Stimulated activated CD4-positive, alpha-beta T cell treated with anti-CD3 and anti-CD28 coated beads, TNF-alpha, amount 100 ng/mL, for 48 hours (primary cell): ENCODE results near the gene PLXNA2.
A peak's percentile ranks its signal among the peaks of the same experiment; 100 is the strongest.

Source experiments
- DNase-seq, 3 donors: peaks; one replicate each; pipeline ENCODE4 v3.0.0-alpha.2; 2020; ENCODE audit warnings: low read depth in 3 of 3

Gene PLXNA2, protein sequence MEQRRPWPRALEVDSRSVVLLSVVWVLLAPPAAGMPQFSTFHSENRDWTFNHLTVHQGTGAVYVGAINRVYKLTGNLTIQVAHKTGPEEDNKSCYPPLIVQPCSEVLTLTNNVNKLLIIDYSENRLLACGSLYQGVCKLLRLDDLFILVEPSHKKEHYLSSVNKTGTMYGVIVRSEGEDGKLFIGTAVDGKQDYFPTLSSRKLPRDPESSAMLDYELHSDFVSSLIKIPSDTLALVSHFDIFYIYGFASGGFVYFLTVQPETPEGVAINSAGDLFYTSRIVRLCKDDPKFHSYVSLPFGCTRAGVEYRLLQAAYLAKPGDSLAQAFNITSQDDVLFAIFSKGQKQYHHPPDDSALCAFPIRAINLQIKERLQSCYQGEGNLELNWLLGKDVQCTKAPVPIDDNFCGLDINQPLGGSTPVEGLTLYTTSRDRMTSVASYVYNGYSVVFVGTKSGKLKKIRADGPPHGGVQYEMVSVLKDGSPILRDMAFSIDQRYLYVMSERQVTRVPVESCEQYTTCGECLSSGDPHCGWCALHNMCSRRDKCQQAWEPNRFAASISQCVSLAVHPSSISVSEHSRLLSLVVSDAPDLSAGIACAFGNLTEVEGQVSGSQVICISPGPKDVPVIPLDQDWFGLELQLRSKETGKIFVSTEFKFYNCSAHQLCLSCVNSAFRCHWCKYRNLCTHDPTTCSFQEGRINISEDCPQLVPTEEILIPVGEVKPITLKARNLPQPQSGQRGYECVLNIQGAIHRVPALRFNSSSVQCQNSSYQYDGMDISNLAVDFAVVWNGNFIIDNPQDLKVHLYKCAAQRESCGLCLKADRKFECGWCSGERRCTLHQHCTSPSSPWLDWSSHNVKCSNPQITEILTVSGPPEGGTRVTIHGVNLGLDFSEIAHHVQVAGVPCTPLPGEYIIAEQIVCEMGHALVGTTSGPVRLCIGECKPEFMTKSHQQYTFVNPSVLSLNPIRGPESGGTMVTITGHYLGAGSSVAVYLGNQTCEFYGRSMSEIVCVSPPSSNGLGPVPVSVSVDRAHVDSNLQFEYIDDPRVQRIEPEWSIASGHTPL (N-terminal part only)

GRCh38 chr1:208243967-208244916, at the start of gene PLXNA2:
TSS of gene PLXNA2 (minus strand) at chr1:208244384. CDS start at chr1:208217922, 26,462 bp downstream.
- peak in 1 of 3 donors; percentile 32 for DNase-seq

DNA sequence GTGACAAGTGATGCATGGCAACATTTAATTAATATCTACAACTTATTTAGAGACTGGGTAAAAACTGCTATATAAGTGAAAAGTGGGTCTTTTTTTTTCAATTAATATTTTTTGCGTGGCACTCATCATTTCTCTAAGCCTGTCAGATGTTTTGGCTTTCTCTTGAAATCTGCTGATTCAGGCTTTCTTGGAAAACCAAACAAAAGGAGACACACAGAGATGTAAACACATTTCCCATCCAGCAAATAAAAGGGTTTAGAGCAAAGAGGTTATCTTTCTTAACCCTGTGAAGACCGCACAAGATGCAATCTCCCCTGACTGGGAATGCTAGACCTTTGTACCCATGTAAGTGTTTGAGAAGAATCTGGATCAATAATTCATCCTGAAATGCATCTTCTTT, 48.7 kb upstream of the PLXNA2 start:
- no peak for DNase-seq

DNA sequence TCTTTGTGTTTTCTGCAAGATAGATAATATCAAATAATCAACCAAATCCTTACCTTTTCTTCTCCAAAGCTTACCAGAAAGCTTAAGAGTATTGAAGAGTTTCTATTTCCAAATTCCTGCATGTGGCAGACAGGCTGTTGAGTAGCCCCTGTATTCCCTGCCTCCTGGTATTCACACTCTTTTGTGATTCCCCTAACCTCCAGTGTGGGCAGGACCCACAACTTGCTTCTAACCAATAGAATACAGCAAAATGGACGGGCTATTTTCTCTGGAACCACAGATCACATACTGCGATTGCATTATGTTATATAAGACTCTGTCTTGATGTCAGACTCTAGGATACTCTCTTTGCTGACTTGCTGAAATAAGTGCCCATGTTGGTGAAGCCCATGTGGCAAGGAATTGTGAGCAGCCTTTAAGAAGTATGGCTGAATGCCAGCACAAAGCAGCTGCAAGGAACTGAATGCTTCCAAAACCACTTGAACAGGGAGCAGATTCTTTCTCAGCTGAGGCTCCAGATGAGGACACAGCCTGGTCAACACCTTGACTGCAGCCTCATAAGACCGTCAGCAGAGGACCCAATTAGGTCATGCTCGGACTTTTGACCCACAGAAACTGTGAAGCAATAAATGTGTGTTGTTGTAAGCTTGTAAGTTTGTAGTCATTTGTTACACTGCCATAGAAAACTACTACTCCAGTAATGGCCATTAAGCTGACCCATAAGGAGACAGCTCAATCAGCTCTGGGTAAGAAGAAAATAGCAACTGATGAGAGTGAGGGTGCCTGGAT, 47.9 kb upstream of the PLXNA2 start:
- DNase-seq, result no peak

GRCh38 chr1:208291129-208291528, 46.9 kb upstream of the PLXNA2 start:
- no peak for DNase-seq

DNA sequence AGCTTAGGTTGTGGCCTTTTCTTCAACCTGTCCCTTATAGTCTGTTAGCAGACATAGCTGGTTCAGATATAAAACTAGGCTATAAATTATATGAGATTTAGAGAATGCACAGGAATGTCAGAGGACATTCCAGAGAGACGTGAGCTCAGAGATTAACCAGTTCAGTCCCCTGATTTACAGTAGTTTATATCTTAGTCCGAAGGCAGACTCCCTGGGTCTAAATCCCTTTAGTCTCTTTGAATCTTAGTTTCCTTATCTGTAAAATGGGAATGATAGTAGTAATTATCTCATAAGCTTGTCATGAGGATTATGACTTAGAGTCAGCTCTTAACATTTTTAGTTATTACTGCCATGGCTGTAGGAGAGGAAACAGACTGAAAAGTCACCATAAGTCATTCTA, 45.5 kb upstream of the PLXNA2 start:
- no peak for DNase-seq

DNA sequence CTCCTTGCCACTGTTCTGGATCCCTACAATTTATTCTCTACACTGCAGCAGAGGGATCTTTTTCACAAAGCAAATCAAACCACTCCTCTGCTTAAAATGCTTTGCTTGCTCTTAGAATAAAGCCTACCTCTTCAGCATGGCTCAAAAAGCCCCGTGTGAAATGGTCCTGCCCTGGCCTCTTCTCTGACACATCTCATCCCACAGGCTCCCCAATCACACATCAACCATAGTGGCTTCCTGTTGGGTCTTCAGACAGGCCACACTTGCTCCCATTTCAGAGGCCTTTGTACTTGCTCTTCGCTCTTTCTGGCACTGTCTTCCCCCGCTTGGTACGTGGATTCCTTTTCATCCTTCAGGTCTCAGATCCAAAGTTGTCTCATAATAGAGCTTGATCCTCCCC, 44.3 kb upstream of the PLXNA2 start:
- DNase-seq, result no peak

- DNase-seq, result no peak
Observed at GRCh38 chr1:208280681-208281450, 36.7 kb upstream of the PLXNA2 start.

- no peak for DNase-seq
Observed at GRCh38 chr1:208279826-208280588, 35.8 kb upstream of the PLXNA2 start.

DNA sequence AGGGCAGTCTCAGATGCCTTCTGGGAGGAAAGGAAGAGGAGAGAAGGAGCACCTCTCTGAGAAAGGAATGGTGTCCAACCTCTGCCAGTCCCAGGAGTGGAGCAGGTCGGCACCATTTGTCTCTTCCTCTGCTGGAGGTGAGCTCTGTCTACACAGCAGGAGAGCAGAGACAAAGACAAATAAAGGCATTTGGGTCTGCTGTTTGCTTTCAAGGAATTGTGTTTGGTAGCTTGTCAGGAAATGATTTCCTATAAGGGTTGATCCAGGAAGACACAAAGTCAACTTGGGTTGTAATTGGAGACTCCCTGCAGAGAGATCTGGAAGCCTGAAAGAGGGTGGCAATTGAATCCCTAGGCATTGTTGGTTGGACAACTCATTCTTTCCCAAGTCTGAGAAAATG, 34.5 kb upstream of the PLXNA2 start:
- DNase-seq, result no peak

DNA sequence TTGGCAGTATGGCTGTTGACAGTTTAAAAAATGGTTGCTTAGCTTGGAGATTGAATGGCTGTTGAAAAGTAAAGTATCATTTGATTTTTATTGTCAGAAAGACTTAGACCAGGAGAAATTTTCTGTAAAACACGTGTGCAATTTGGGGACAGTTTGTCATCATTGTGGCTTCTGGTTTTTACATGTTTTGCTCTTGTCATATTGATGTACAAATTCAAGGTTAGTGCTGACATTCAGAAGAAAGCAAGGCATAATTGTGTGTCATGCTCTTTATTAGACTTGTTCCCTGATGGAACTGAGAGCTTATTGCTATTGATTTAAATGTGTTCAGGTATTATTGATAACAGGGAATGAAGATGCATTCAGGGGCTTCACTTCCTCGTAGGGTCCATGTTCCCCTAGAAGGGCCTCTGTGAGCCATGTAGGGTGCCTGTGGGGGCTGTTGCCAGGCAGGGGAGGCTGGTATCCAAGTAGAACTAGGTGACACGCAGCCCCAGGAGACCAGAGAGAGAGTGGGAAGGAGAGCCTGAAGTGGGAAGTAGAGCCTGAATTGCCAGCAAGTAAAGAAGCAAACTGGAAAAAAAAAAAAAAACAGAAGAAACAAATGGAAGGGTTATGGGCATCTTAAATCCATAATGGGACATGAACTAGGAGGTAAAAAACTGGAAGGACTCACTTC, 32.7 kb upstream of the PLXNA2 start:
- DNase-seq, result no peak

DNA sequence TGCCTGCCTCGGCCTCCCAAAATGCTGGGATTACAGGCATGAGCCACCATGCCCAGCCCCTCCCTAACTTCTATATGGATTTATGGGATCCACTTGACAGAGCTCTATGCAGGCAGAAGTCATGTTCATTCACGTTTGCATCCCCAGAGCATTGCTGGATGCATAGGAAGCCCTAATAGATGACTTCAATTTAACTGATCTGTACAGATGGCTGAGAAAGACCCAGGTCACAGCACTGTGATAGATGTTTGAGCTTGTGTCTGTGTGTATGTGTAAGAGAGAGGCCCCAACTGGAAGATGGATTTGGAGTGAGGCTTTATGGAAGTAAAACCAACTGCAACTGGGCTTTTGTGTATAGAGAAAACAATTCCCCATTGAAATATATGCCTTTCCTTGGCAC, 30.9 kb upstream of the PLXNA2 start:
- no peak for DNase-seq

DNA sequence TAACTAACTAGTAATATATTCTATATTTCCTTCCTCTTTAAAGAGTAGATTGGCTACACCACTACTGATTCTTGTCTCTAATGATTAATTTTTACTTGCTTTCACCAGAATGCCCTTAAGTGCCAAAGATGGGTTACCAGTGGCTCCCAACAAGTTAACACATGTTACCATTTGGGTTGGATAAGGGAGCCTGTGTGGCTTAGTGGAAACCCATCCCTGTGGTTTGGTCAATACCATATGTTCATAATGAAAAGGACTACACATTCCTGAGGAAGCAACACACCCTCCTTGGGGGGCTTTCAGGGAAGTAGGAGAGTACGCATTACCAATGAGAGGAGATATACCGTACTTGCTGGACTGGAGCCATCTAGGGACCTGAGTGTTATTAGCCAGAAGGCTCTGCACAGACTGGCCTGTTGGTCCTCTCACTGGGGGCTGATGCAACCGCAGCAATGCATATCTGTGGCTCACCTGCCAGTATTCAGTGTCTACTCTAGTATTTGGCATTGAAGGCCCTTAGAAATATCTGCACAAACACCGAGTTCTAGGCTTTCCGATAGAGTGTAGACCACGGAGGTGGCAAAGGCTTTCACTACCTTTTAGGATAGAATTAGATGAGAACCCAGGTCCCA, 29.3 kb upstream of the PLXNA2 start:
- DNase-seq, result no peak

DNA sequence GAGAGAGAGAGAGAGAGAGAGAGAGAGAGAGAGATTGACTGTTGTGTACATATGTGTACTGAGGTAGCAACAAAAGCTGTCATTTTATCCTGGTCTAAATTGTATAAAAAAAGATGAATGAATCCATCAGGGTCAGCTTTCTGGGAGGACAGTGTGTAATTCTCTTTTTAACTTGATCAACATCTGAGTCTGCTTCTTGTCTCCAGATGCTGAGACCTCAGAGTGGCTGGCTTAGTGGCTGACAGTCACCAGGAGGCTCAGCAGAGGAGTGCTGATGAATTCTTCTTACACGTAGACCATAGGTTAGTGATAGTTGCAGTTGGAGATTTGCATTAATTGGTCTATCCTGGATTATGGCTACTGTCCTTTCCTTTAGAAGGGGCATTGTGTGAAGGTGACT, 28.5 kb upstream of the PLXNA2 start:
- no peak for DNase-seq

DNA sequence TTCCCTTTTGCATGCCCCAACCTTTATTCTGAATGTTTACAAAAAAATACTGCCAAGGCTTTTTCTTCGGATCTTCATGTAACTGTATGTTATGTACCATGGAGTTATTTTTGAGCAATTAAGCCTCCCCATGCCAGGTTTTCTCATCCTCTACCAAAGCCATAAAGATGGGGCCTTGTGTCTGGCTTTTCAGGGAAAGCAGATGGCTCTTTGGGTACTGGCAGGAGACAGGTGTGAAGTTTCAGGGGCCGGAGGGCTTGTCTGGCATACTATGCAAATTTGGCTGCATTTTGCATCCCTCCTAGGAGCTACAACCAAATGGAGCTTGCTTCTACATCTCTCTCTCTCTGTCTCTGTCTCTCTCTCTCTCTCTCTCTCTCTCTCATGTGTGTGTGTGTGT, 28.1 kb upstream of the PLXNA2 start:
- DNase-seq, result no peak

- no peak for DNase-seq
Observed at GRCh38 chr1:208271236-208271635, 27.1 kb upstream of the PLXNA2 start.

GRCh38 chr1:208270651-208271141, 26.5 kb upstream of the PLXNA2 start:
- DNase-seq, result no peak

DNA sequence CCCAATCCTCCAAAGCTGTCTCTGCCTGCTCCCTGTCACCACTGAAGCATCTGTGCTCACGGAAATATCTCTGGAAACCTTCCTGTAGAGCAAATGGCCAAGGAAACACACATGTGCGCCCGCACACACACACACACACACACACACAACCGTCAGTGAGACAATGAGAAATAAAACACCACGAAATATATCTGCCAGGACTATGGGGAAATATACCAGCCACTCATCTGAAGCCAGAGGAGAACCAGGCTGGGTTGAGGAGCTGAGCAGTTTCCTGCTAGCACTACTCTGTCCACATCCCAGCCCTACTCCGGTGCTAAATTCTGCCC, 25.1 kb upstream of the PLXNA2 start:
- no peak for DNase-seq
